AG20443 (cell line): ENCODE data around the gene HOXC6.
"Not testable (repeated sequence)": the region's sequence is repeated elsewhere in the genome, so short reads cannot be mapped to it uniquely, and the experiment has no call there.

Experiments
- DNase-seq: peaks from one replicate; pipeline ENCODE4 v3.0.0; 2012; ENCODE audit warnings: low spot score, mixed read lengths

The HOXC6 gene

DNA sequence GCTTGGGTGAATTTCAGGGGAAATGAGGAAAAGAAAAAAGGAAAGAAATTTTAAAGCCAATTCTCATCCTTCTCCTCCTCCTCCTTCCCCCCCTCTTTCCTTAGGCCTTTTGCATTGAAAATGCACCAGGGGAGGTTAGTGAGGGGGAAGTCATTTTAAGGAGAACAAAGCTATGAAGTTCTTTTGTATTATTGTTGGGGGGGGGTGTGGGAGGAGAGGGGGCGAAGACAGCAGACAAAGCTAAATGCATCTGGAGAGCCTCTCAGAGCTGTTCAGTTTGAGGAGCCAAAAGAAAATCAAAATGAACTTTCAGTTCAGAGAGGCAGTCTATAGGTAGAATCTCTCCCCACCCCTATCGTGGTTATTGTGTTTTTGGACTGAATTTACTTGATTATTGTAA, 27.3 kb downstream of the HOXC6 start:
- no peak for DNase-seq

- DNase-seq = no peak
These were observed 27.9 kb downstream of the HOXC6 start for GRCh38 chr12:54056110-54056509.

- DNase-seq = no peak
These were observed 30.0 kb downstream of the HOXC6 start for GRCh38 chr12:54058128-54058768.

GRCh38 chr12:54059668-54060067, 31.4 kb downstream of the HOXC6 start:
- no peak for DNase-seq

DNA sequence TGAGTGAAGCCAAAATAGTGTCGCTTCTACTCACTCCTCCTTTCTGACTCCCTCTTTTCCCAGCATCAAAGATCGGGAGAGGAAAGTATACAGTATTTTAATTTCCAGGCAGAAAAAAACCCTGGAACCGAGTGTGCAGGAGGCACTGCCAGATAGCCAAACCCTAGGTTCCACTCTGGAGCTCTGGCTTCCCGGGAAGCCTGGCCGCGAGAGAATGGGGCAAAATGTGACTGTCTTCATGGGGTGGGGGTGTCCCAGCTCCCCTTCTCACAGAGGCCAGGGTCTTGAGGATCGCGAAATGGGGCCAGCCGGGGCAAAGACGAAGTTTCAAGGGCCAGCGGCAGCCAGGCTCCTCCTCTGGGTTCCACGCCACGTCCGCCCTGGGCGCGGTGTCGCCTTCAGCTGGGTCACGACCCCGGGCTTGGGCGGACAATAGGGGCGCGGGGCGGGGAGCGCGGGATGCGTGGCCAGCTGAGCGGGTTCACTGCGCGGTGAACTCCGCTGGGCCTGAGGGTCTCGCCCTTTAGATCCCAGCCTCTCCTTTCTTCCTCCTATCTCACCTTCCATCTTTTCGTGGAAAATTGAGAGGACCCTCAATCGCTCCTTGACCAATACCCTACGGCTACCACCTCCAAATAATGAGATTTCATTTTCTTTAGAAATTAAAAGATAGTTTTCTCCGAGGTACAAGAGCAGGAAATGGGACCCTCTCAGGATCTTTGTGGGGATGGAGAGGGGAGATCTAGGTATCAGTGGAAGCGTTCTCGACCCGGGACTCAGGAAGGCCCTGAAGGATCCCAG, 32.1 kb downstream of the HOXC6 start:
- DNase-seq = no peak

GRCh38 chr12:54060975-54061778, 32.9 kb downstream of the HOXC6 start:
- DNase-seq = peak; percentile 68

GRCh38 chr12:54065677-54066076, 37.4 kb downstream of the HOXC6 start:
- DNase-seq = no peak

DNA sequence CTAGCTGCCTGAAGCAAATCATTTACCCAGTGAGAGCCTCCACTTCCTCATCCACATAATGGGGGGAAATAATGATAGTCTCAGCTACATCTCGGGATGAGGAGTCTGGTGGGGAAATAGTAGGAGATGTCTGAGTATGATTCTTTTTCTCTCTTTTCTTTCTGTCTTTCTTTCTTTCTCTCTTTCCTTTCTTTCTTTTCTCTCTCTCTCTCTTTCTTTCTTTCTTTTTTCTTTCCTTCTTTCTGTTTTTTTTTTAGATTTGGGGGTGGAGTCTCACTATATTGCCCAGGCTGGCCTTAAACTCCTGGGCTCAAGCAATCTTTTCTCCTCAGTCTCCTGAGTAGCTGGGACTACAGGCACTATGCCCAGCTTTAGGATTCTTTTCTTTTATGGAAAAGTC, 38.2 kb downstream of the HOXC6 start:
- DNase-seq = no peak

DNA sequence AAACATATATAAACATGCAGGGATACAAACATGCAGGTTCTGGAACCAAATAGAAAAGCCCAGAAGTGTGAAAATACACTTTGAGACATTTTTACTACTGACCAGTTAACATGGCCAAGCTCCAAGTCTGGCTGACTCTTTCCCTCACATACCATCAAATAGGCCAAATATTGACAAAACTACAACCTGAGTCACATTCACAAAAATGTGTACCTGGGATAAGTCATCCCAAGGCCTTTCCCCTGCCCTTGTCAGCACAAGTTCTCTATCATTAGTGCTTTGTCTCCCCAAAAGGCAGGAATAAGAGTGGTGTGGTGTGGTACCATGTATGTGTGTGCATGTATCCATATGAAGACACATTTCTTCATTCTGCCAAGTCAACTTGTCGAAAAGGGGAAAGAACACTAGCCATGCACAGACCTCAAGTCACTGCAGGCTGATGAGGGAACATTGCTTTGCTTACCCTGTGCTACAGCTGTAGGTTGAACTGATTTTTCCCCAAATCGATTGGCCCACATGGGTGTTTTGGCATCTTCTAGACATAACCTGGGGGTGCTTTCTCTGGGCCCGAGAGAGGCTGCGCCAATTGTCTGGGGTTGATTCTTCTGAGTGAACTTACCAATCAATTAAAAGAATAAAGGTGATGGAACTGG, 40.3 kb downstream of the HOXC6 start:
- no peak for DNase-seq

- DNase-seq = no peak
These were observed 43.7 kb downstream of the HOXC6 start for GRCh38 chr12:54071942-54072341.

- DNase-seq = no peak
These were observed 46.1 kb downstream of the HOXC6 start for GRCh38 chr12:54074308-54074707.

DNA sequence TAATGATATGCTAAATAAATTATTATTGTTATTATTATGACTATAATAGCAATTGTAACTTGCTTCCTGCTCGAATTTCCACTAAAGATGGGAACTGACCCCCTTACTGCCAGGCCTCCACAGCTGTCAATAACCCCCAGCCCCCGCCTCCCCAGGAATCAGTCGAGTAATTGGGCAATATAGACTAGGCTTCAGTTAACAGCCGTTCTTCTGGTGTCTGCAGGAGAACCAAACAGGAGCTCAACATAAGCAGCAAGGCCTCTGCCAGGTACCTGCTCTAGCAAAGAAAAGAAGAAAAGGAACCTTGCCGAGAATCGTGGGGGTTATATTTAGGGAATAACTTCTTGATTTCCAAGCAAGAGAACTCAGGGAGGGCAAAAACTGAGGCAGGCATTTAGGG, 47.2 kb downstream of the HOXC6 start:
- DNase-seq = no peak

DNA sequence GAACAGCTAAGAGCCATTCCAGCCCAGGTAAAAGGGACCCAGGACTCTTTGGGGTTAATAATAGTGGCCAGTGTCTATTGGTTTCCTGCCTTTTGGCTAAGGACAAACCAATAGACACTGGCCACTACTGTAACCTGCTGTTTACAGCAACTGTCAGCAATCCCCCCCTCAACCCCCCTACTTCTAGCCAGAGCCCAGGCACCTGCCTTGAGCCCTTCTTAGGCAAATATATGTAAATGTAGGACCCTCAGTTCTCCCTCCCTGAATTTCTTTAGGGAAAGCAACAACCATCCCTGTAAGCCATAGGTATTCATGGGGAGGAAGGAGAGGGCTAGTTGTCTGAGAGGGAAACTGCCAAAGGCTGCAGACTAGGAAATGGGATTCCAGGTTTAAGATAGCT, 47.7 kb downstream of the HOXC6 start:
- no peak for DNase-seq

- DNase-seq = not testable (repeated sequence)
These were observed 49.6 kb downstream of the HOXC6 start for GRCh38 chr12:54077843-54078242.

GRCh38 chr12:54079115-54079514, 50.9 kb downstream of the HOXC6 start:
- DNase-seq = not testable (repeated sequence)
